GM19240 (cell line): Measurements from ENCODE around the gene DSCAML1.

Source experiments
- DNase-seq: peaks from one replicate; pipeline ENCODE4 v3.0.0; 2011; ENCODE audit warnings: low spot score; ENCODE audit not compliant: insufficient read length

Gene DSCAML1, protein sequence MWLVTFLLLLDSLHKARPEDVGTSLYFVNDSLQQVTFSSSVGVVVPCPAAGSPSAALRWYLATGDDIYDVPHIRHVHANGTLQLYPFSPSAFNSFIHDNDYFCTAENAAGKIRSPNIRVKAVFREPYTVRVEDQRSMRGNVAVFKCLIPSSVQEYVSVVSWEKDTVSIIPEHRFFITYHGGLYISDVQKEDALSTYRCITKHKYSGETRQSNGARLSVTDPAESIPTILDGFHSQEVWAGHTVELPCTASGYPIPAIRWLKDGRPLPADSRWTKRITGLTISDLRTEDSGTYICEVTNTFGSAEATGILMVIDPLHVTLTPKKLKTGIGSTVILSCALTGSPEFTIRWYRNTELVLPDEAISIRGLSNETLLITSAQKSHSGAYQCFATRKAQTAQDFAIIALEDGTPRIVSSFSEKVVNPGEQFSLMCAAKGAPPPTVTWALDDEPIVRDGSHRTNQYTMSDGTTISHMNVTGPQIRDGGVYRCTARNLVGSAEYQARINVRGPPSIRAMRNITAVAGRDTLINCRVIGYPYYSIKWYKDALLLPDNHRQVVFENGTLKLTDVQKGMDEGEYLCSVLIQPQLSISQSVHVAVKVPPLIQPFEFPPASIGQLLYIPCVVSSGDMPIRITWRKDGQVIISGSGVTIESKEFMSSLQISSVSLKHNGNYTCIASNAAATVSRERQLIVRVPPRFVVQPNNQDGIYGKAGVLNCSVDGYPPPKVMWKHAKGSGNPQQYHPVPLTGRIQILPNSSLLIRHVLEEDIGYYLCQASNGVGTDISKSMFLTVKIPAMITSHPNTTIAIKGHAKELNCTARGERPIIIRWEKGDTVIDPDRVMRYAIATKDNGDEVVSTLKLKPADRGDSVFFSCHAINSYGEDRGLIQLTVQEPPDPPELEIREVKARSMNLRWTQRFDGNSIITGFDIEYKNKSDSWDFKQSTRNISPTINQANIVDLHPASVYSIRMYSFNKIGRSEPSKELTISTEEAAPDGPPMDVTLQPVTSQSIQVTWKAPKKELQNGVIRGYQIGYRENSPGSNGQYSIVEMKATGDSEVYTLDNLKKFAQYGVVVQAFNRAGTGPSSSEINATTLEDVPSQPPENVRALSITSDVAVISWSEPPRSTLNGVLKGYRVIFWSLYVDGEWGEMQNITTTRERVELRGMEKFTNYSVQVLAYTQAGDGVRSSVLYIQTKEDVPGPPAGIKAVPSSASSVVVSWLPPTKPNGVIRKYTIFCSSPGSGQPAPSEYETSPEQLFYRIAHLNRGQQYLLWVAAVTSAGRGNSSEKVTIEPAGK (N-terminal part only)

DNA sequence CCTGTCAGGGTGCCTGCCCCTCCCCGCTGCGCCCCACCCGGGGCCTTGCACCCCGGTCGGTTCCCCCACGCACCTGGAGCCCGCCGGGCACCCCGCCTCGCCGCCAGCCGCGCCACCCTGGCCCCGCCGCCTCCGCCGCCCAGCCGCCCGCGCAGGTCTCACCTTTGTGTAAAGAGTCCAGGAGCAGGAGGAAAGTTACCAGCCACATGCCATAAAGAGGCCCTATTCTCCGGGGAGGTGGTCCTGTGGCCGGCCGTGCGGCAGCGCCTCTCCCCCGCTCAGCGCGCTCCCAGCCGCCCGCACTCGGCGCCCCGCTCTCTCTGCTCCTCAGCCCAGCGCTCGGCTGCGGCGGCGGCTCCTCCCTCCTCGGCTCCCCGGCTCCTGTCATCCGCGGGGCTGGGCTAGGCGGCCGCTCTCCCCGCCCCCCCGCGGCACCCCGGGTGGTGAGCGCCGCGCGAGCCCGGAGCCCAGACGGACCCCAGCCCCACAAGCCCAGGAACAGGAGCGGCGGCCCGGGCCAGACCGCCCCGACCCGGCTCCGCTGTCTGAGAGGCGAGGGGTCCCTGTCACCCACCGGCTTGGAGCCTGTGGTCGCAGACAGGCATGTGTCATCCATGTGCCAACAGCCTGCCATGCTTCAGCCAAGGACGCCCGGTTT is at the start of gene DSCAML1:
TSS of gene DSCAML1 (minus strand) at position 345 of the 658 bp plus-strand sequence. CDS start at position 208, 137 bp downstream.
- DNase-seq, result no peak

DNA sequence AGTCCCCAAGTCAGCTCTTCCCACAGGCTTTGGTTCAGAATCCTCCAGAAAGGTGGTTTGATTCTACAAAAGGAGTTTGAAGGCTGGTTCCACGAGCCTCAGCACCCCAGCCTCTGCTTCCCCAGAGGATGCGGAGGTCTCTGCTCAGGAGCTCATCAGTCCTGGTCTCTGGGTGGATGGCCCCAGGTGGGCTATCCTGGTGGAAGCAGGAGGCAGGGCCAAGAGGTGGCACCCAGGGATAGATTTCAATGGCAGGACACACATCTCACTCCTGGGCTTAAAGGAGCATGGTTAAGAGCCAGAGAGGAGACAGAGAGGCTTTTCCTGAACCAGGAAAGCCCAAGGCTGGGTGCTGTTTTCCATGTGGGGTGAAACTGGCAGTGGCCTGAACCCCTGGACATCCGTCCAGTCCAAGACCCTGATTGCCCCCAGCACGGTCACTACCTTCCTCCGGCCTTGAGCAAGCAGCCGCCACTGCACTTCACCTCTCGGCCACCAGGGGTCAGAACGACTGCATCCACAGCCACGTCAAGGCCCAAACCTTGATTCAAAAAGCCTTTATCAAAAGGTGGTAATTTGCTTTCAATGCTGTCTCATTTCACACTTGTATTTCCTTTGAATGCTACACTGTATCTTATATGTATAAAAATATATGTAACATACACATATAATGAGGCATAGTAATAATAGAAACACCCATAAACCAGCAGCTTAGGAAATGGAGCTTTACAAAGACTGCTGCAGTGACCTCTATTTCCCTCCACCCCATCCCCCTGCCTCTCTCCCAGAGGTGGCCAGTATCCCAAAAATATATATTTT is 46.9 kb upstream of the DSCAML1 start:
- DNase-seq, result peak; percentile 62

DNA sequence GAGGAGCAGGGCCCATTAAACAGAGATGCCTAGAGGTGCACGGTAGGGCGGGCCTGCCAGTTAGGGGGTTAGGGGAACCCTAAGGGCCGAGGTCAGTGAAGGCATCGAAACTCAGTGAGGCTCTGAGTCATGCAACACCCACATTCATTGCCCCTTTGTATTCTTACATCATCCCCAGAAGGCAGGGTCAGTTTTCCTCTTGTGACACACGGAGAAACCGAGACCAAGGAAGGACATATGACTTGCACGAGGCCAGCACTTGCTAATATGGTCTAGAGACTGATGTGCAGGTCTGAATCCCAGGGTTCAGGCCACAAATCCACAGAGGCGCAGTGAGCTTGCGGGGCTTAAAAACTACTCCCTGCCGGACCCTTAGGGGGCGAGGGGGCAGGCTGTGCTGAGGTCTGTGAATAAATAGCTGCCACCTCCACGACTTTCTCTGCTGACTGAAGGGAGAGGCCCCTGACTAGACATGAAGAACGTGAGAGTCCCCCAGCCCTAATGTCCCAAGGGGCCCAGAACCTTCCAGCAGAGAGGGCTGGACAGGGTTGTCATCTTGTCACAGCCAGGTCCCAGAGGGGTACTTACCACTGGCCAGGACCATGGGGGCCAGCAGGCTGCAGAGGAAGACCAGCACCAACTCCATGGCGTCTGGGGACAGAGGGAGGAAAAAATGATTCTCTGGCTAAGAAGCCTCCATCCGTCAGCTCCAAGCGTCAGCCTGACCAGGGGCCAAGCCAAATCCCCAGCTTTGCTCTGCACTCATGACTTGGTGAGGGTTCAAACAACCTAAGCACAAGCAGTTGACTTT is 45.3 kb upstream of the DSCAML1 start:
- no peak for DNase-seq

DNA sequence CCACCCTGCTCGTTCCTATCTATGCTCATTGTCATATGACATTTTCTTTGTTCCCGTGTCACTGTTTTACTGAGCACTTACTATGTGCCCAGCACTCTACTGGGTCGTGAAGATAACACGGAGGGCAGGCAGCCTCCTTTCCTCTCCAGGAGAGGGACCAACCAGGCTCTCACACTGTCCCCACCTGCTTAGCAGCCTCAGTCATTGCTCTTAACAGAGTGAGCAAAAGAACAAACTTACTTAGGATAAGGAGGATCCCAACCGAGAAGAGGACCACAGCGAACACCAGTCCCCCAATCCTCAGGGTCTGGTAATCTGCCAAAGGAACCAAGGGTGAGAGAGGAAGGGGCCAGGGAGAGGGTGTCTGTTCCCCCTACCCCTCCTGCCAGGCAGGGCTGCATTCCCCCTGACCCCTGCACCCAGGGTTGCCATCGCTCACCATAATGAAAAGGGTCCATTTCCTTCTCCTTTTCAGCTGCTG is 44.6 kb upstream of the DSCAML1 start:
- no peak for DNase-seq

DNA sequence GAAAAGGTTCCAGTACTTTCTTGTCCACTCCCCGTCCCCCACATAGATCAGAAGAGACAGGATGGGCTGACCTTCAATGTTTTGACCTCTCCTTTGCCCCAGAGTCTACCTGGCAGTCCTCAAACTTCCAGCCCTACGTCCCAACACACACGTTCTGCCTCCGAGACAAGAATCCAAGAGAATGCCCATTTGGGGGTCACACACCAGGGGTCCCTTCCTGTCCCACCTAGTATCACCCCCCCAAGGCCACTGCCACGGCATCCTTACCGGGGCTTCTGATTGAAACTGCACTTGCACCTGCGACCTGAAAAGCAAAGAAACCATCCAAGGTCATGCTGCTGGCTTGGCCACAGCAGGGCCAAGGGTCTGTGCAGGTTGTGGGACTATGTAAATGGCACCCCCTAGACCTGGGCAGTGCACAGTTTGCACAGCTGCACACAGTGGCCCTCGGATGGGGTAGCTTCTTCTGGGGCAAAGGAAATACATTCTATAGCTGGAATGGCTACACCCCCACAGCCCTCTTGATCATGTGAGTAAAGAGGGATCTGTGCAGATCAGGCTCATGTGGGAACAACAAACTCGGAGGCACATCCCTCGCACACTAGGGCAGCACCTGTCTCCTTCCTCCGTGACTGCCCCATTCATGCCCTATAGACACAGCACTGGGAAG is 44.0 kb upstream of the DSCAML1 start:
- no peak for DNase-seq

DNA sequence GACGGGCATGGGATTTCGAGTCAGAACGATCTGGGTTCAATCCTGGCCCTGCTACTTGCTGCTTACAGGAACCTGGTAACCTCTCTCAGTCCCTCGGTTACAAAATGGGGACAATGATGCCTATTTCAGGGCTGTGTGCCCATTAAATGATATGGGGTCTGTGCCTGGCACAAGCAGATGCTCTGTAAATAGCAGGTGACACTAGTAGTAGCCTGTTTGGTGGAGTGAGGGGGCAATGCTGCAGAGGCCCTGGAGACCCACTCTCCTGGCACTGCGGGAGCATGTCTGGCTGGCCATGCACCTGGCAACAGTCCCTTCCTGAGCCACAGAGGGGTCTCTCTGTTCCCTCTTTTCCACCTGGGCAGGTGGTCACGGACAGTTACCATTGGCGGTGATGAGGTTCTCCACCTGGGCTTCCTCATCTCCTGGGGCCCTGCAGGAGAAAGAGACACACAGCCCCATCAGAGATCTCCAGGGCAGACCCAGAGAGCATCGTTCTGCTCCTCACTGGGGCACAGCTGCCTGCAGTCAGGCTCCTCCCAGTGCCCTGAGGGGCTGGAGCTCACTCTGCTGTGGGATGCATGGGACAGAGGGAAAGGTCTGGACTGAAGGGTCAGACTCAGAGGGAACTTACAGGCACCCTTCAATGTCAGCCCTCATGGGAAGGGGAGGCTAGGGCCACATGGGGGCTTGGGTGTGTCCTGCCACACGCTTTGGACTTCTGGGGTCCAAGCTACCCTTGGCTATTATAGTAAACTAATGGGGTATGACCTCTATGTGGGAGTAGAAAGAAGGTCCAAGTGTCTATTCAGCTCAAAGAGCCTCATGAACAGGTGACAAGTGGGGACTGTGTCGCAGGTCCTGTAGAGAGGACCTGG is 43.2 kb upstream of the DSCAML1 start:
- no peak for DNase-seq

DNA sequence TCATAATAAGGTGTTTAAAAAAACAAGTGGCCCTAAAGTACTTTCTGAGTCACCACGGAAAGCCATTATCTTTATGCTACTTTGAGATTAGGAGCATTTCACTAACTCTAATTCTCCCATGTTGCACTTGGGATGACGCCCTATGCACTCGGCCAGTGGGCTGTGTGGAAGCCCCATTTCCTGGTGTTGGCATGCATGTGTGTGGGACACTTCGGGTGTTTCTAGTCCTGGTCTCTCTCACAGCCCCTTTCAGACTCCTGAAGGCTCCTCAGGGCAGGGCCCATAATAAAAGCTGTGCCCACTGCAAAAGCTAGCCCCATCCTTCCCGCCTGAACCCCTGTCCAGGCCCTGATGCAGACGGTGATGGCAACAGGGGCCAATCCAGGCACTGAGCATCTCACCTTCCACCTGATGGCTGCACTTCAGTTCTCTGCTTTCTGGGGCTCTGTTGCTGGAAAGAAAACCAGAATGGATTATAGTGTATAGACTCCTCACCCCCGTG is 42.4 kb upstream of the DSCAML1 start:
- no peak for DNase-seq

DNA sequence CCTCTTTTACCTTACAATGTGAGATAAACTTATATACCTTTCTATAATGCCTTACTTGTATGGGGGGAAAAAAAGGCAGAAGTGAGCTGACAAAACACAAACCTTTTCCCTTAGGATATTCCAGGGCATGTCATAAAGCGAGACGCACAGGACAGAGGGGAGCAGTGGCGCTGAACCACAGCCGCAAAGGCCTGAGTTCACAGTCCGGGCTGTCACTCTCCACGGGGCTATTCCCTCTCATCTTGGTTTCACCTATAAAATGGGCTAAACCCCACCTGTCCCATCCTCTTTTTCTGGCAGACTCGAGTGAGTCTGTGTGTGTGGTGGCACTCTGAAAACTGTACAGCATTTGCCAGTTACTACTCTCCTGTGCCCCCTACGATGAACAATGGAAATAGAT is 41.9 kb upstream of the DSCAML1 start:
- DNase-seq, result no peak

DNA sequence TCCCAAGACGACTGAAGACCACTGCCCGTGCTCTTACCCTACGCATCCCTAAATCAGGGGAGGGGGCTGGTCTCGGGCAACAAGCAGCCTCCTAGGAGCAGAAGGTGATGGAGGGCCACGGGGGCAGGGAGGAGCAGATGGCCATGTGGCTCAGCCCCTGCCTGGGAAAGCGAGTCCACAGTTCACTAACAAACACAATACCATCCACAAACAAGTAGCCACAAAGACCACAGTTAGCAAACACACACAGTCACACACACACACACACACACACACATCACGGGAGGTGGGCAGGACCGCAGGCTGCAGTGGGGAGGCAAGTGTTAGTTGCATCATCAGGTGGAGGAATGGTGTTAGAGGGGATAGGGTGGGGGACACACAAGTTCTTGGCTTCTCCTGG is 40.8 kb upstream of the DSCAML1 start:
- DNase-seq, result no peak

DNA sequence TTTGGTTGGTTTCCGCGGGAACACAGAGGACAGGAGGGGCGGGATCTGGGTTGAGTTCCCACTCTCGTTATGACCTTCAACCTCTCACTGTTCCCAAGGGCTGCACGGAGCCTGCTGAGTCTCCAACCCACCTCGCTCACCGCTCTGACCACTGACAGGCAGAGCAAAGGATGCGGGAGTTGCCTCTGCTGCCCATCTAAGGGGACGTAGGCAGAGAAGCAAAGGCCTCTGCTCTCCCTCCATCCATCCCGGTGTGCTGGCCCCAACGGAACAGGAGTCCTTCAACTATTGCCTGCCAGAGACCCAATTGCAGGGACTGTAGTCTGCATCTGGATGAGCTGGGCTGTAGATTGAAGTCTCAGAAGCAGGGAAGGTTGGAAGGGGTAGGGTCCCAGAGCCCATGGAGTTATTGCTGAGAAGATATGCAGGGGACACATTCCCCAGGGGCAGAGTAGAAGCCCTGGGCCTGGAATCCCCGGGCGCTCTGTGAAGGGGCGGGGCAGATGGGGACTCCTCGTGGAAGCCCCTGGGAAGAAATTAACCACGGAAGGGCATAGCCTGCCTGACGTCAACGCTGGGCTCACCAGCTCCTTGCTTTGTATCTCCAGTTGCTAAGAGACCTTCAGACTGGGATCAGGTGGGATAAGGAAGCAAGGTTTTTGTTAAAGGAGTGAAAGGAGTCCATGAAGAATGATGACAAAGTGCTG is 40.2 kb upstream of the DSCAML1 start:
- no peak for DNase-seq

DNA sequence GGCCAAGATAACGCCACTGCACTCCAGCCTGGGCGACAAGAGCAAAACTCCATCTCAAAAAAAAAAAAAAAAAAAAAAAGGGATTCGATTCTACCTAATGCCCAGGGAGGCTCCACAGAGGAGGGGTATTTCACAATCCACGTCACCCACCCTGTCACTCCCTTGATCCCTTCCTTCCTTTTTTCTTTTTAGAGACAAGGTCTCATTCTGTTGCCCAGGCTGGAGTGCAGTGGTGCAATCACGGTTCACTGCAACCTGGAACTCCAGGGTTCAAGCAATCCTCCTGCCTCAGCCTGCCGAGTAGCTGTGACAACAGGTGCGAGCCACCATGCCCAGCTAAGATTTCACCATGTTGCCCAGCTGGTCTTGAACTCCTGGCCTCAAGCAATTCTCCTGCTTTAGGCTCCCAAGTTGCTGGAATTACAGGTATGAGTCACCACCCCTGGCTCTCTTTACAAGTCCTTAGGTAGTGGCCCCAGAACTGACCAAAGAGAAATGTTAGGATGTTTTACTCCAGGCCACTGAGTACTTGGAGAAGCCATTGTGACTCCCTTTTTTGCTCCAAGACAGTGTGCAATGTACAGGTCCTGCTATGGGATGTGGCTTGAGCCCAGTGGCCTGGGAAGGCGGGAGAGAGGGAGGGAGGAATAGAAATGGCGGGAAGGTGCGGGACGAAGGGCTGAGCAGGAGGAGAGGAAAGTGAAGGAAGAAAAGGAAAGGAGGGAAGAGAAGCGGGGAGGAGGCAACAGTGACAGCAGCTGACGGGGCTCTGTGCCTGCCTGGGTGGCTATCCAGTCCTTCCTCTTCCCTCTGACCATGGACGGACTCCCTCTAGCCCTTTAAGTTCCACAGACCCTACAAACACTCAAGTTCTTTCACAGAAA is 39.3 kb upstream of the DSCAML1 start:
- no peak for DNase-seq

DNA sequence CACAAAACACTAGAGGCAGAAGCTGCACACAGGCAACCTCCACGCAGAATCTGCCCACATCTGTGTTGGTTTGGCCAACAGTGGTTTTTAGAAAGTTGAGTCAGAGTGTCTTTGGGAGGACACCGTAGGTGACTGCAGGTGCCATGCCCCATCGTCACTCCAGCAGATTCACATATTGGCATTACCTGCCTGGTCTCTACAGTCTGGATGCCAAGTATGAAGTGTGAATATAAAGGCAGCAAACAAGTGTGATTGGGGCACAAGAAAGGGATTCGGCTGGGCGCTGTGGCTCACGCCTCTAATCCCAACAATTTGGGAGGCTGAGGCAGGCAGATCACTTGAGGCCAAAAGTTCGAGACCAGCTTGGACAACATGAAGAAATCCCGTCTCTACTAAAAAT is 38.6 kb upstream of the DSCAML1 start:
- no peak for DNase-seq

DNA sequence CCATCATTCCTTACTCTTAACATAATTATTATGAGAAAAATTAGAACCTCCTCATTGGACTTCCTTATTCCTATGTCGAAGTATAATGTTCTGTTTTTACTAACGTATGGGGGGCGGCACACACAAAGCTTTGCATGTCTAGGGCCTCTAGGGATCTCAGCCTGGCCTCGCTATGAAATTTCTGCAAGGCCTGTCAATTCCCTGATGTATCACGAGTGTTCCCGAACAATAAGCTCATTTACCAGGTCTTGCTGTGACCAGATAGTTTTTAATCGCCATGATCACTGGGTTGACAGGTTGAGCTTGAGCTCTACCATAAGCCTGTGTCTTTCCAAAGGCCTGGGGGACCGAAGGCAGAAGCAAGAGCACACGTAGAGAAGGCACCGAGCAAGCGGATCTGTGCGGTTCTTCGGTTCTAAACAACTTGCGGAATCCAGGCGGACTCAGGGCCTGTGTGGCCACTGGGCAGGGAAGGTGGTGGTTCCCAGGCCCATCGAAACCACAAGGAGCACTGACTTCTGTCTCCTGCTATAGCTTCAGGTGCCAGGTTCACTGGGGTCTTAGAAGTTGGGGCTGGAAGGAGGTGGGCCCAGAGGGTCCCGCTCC is 37.9 kb upstream of the DSCAML1 start:
- no peak for DNase-seq

DNA sequence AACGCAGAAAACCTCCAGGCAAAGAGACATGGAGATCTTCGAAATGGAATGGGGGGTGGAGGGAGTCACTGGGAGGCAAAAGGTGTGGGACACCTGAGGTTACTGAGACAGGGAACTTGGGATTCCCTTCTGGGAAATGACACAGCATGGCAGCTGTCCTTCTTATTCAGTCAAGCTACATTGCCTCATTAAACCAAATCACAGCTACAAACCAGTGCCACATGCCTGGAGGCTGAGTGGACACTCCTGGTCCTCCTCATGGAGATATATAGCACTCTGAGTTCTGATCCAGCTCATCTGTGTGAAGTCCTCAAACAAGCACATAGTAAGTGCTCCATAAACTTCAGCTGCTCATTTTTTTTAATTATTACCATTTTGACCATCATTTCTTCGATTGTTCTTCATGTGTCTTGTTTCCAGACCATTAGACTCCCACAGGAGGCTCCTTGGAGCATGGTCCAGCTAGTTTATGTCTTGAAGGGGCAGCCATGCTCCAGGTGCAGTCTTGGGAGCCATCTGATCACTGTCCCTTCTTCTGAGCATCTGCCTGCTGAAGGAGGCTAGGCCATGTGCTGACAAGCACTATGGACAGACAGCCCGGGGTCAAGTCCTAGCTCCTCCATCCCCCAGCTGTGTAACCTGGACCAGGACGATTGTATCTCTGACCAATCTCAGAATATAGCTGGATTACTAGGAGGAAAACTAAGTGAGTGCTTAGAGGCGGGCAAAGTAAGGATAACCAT is 37.2 kb upstream of the DSCAML1 start:
- no peak for DNase-seq

DNA sequence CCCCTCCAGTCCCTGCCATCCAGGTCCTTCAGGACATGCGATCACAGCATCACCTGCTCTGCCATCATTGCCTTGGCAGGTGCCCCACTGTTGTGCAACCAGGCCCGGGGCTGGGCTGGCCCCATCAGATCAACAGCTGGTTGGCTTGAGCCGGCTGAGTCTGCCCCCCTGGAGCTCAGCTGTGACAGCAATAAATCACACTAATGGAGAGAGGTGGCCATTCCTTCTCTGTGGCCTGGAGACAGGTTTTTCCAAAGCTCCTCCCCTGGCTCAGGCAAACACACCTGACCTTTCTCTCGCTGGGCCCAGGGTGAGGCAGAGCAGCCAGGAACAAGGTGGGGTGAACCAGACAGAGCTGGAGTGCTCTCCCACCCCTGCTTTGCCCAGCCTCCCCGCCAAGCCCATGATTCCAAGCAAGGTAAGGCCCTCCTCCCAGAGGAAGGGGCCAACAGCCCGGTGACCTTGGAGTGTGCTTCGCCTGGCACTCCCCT is 36.4 kb upstream of the DSCAML1 start:
- DNase-seq, result no peak
